Keratinocyte (primary cell): ENCODE results near the gene INHBC. TPM values are rescaled to one million over a fixed set of nuclear protein-coding genes. Genes with fewer than 3 reads are reported as not detected.

Experiments used
- DNase-seq: peaks from one replicate; pipeline ENCODE4 v3.0.0-alpha.2; 2011; ENCODE audit warnings: low read depth, missing footprints, low spot score
- FAIRE-seq: peaks from 2 replicates; lab custom pipeline; 2011; peaks lifted over from hg19 to GRCh38; lab: Jason Lieb, UNC
- H2AFZ ChIP-seq: 2 replicates; pipeline ENCODE4 v1.6.0; 2012; ENCODE audit warnings: low read length, control low read depth, inconsistent platforms; ENCODE audit not compliant: control insufficient read depth
- H3K27ac ChIP-seq: 2 replicates; pipeline ENCODE4 v1.5.1; 2011; ENCODE audit warnings: low read length; ENCODE audit not compliant: control insufficient read depth, insufficient read depth
- H3K27me3 ChIP-seq: 3 replicates; pipeline ENCODE4 v1.6.0; 2011; ENCODE audit warnings: low read length; ENCODE audit not compliant: control insufficient read depth, insufficient read depth; ENCODE audit errors: extremely low read depth
- H3K36me3 ChIP-seq, 2 experiments: 2 replicates in 1 of 2; 3 replicates in 1 of 2; pipeline ENCODE4 v1.5.1; 2011; ENCODE audit warnings: low read length in 2 of 2, mild to moderate bottlenecking in 1 of 2; ENCODE audit not compliant: control insufficient read depth in 2 of 2, insufficient read depth in 2 of 2; ENCODE audit errors: extremely low read depth in 1 of 2
- H3K4me1 ChIP-seq: 3 replicates; pipeline ENCODE4 v1.5.1; 2011; ENCODE audit warnings: low read length; ENCODE audit not compliant: control insufficient read depth, insufficient read depth; ENCODE audit errors: extremely low read depth
- H3K4me2 ChIP-seq: 3 replicates; pipeline ENCODE4 v1.6.0; 2011; ENCODE audit warnings: low read depth, low read length; ENCODE audit not compliant: control insufficient read depth, insufficient read depth; ENCODE audit errors: extremely low read depth
- H3K4me3 ChIP-seq, 3 experiments: fragments of 200-600 bp in 1 of 3; sonication (generic) in 1 of 3; 2 replicates in 2 of 3; 3 replicates in 1 of 3; pipeline ENCODE4 v1.5.1; 2011 to 2016; ENCODE audit warnings: low read length in 3 of 3, mild to moderate bottlenecking in 3 of 3, control low read depth in 2 of 3, inconsistent platforms in 1 of 3, low read depth in 1 of 3, mixed read lengths in 1 of 3, mixed run types in 1 of 3, moderate library complexity in 1 of 3; ENCODE audit not compliant: control insufficient read depth in 2 of 3, insufficient read depth in 2 of 3; ENCODE audit errors: extremely low read depth in 1 of 3
- H3K79me2 ChIP-seq: 2 replicates; pipeline ENCODE4 v1.6.0; 2012; ENCODE audit warnings: low read length; ENCODE audit not compliant: control insufficient read depth, insufficient read depth
- H3K9ac ChIP-seq: 3 replicates; pipeline ENCODE4 v1.6.0; 2011; ENCODE audit warnings: low read length; ENCODE audit not compliant: control insufficient read depth, insufficient read depth; ENCODE audit errors: extremely low read depth
- H3K9me1 ChIP-seq: 3 replicates; pipeline ENCODE4 v1.6.0; 2011; ENCODE audit warnings: low read length; ENCODE audit not compliant: control insufficient read depth, insufficient read depth; ENCODE audit errors: extremely low read depth
- H3K9me3 ChIP-seq: 2 replicates; pipeline ENCODE4 v1.5.1; 2012; ENCODE audit warnings: low read depth, low read length; ENCODE audit not compliant: control insufficient read depth
- H4K20me1 ChIP-seq: 3 replicates; pipeline ENCODE4 v1.6.0; 2011; ENCODE audit warnings: low read length; ENCODE audit not compliant: control insufficient read depth, insufficient read depth; ENCODE audit errors: extremely low read depth
- CTCF ChIP-seq, 3 experiments: IDR thresholded peaks in 1 of 3; conservative IDR thresholded peaks in 1 of 3; optimal IDR thresholded peaks in 1 of 3; 2 replicates in 2 of 3; 3 replicates in 1 of 3; pipeline versions ENCODE3 to v1.5.1; 2011; ENCODE audit warnings: low read length in 3 of 3, mild to moderate bottlenecking in 3 of 3, moderate library complexity in 2 of 3, control low read depth in 1 of 3, inconsistent platforms in 1 of 3; ENCODE audit not compliant: insufficient read depth in 2 of 3; ENCODE audit errors: extremely low read depth in 1 of 3
- EZH2 ChIP-seq: IDR thresholded peaks from one replicate; pipeline ENCODE4 v1.6.1; 2012; ENCODE audit warnings: inconsistent platforms, mild to moderate bottlenecking, low read length, moderate library complexity
- dilution Hi-C: fragments of 300-500 bp; cut with MboI; formaldehyde crosslinking; loops from one replicate; pipeline ENCODE4 v1.7.0; 2020; ENCODE audit warnings: low sequenced_read_pairs; ENCODE audit not compliant: extremely low pct_ligation_motif_present
- polyA plus RNA-seq, 5 experiments: library from polyadenylated mRNA; depleted of rRNA in 3 of 5; stranded (reverse) in 3 of 5; stranded (forward) in 1 of 5; unstranded in 1 of 5; fragments of >200 nt; gene quantifications; 1 replicate in 1 of 5; 2 replicates in 3 of 5; 3 replicates in 1 of 5; pipeline versions ENCODE4 v1.2.1 to v1.2.3, GENCODE V29; 2011 to 2012; ENCODE audit warnings: missing spikeins in 2 of 5, low read depth in 1 of 5, low replicate concordance in 1 of 5

The INHBC gene
- polyA plus RNA-seq, 1 donor (not counting 4 experiments of a cell fraction or from before 2014, with no cell fraction given), result 0.04 TPM

- Histone ChIP-seq H3K9ac (no peak overlapping the region), H3K79me2 (no peaks in the 10 kb centered on the region), H3K9me1 (no peaks in the 10 kb centered on the region), H3K27me3 (peaks cover 71% of the 10 kb centered on the region), H2AFZ (no peak overlapping the region), H3K9me3 (no peaks in the 10 kb centered on the region), H3K4me1 (no peaks in the 10 kb centered on the region), H3K27ac (no peak overlapping the region), H3K4me3 (no peak overlapping the region), H4K20me1 (no peaks in the 10 kb centered on the region), H3K36me3 (no peaks in the 10 kb centered on the region), H3K4me2 (no peak overlapping the region)
- no peak for FAIRE-seq
- TF ChIP-seq EZH2 (no peak), CTCF (optimal IDR thresholded peaks at IDR 0.05 in 1 of 3, IDR thresholded peaks at IDR 0.05 in 1 of 3, conservative IDR thresholded peaks at IDR 0.05 in 1 of 3; ENCODE audit: extremely low read depth in 1 of 3, insufficient read depth in 2 of 3, low read length in 3 of 3) (no peak)
- dilution Hi-C loops, result no loop called here
- DNase-seq, result no peak
Measured at GRCh38 chr12:57469296-57470164, 34.9 kb downstream of the INHBC start.

GRCh38 chr12:57470286-57470969 is 35.8 kb downstream of the INHBC start:
- Histone ChIP-seq H3K9ac (no peak overlapping the region), H3K79me2 (no peaks in the 10 kb centered on the region), H3K4me3 (no peak overlapping the region), H3K9me3 (no peaks in the 10 kb centered on the region), H3K9me1 (no peaks in the 10 kb centered on the region), H4K20me1 (no peaks in the 10 kb centered on the region), H3K27ac (no peak overlapping the region), H3K36me3 (no peaks in the 10 kb centered on the region), H3K4me1 (no peaks in the 10 kb centered on the region), H3K27me3 (peaks cover 80% of the 10 kb centered on the region), H3K4me2 (no peak overlapping the region), H2AFZ (no peak overlapping the region)
- dilution Hi-C loops, result no loop called here
- TF ChIP-seq CTCF (optimal IDR thresholded peaks at IDR 0.05 in 1 of 3, IDR thresholded peaks at IDR 0.05 in 1 of 3, conservative IDR thresholded peaks at IDR 0.05 in 1 of 3; ENCODE audit: extremely low read depth in 1 of 3, insufficient read depth in 2 of 3, low read length in 3 of 3) (no peak), EZH2 (no peak)
- no peak for DNase-seq
- no peak for FAIRE-seq
